Testis (tissue), 3 donors: ENCODE data around the gene ADGRD1. TPM values are rescaled to one million over a fixed set of nuclear protein-coding genes. Genes with fewer than 3 reads are reported as not detected.

Experiments
- DNase-seq: peaks from one replicate; pipeline ENCODE4 v3.0.0-alpha.2; 2019
- H3K27ac ChIP-seq, 2 donors: fragments of 200-600 bp; sonication (generic); one replicate each; pipeline ENCODE4 v1.5.1; 2019
- H3K27me3 ChIP-seq: fragments of 200-600 bp; sonication (generic); one replicate; pipeline ENCODE4 v1.5.1; 2019
- H3K36me3 ChIP-seq: fragments of 200-600 bp; sonication (generic); one replicate; pipeline ENCODE4 v1.5.1; 2017; ENCODE audit warnings: low read depth; ENCODE audit errors: missing control alignments
- H3K4me1 ChIP-seq: fragments of 200-600 bp; sonication (generic); one replicate; pipeline ENCODE4 v1.5.1; 2019
- H3K4me3 ChIP-seq, 2 donors: fragments of 200-600 bp; sonication (generic); one replicate each; pipeline ENCODE4 v1.5.1; 2017 to 2019
- H3K9me3 ChIP-seq: fragments of 200-600 bp; sonication (generic); one replicate; pipeline ENCODE4 v1.5.1; 2017
- CTCF ChIP-seq, 3 experiments: fragments of 450-650 bp in 2 of 3; fragments of 200-600 bp in 1 of 3; sonication (generic) in 1 of 3; IDR thresholded peaks; one replicate each; pipeline ENCODE4 v1.5.1; 2016 to 2019; ENCODE audit warnings: antibody characterized with exemption in 3 of 3, mild to moderate bottlenecking in 2 of 3, moderate library complexity in 1 of 3
- POLR2A ChIP-seq: fragments of 450-650 bp; IDR thresholded peaks from one replicate; pipeline ENCODE4 v1.6.1; 2017; ENCODE audit warnings: antibody characterized with exemption, mild to moderate bottlenecking, moderate library complexity
- WGBS, 2 donors: methylation state at CpG; one replicate each; pipeline ENCODE4 v1.1.5; 2018; 5-methylcytosine and 5-hydroxymethylcytosine counted together
- intact Hi-C: fragments of 100-400 bp; cut with DNase I; formaldehyde crosslinking; loops from one replicate; pipeline ENCODE4 v1.15.1; 2023; ENCODE audit warnings: low total_unique reads
- polyA plus RNA-seq: library from polyadenylated mRNA; stranded (reverse); fragments of 350-450 nt; fragmentation: Illumina TruSeq; extraction: RNeasy Lipid Tissue Mini Kit (QIAGEN cat#74804); gene quantifications from one replicate; pipeline ENCODE4 v1.2.3, GENCODE V29; 2014; ENCODE audit warnings: low read depth, low replicate concordance; ENCODE audit not compliant: insufficient read depth
- total RNA-seq, 2 donors: library from RNA; depleted of rRNA; stranded (reverse); fragments of >200 nt; gene quantifications; one replicate each; pipeline ENCODE4 v1.2.3, GENCODE V29; 2016

ADGRD1 gene
- total and polyA plus RNA-seq, 3 donors from 2014 or later, result 27.2 to 43.2 (median 42.8) TPM

DNA sequence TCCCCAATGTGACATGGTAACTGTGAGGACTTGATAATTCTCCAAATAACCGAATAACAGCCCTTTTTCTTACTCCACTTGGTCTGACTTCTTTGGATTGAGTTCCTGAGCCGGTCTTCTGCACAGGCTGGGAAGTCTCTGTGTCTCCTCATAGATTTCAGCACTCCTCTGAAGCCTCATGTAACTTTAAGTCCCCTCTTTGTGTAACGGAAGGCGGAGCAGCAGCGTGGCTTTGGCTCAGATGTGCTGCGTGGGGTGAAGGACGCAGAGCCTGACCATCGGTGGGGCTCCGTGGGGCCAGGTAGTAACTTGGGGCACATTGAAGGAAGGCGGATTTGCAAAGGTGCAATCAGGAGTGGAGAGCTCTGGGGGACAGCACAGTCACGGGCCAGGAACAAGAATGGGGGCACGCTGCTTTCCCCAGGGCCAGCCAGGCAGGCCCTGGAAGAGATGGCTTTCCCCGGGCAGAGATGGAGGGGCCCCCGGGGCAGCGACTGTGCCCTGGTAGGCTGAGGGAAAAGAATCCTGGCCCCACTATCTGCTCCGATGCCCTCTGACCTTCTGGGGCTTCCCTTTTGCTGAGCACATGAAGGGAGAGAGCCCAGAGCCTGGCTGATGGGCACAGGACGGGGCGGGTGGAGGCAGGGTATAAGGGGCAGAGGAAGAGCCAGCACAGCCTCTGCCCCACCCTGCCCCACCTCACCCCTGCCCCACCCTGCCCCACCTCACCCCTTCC lies 56.9 kb downstream of the ADGRD1 start:
- WGBS, 2 donors, result 86 to 88% methylated on average over 18 of the region's 18 CpGs
- DNase-seq, result no peak

DNA sequence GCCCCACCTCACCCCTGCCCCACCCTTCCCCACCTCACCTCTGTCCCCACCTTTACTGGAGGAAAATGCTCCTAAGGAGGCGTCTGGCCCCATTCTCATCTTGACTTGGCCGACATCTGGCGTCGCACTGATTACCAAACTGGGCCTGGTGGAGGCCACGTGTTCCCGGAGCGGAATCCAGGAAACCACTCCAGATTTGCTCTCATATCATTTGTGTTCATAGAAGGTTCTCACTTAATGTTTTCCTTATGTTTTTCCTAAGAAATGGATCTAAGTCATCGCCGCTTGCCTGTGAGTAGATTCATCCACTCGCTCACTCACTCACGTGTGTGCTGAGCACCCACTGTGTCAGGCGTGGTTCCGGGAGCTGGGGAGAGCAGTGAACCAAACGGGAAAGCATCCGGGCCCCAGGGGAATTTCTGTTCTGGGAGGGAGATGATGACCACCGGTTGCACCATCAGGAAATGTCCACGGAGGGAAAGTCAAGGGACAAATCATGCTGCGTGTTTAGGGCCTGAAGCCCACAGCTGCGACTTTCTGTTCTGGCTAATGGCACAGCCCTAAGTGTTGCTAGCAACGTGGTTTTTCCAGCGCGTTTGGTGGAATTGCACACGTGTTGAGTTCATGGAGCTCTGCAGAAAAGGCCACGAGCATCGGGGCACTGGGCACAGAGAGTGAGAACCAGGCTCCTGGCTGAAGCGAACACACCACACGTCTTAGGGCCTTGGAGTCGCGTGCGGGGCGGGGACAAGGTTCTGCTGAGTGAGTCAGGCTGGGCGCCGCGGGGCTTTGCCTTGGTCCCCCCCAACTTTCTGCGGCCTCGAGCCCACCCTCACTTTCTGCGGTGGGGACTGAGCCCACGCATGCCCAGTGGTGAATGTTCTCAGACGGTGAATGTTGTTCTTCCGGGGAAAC lies 57.7 kb downstream of the ADGRD1 start:
- intact Hi-C loops, result no loop called here
- H3K4me1 ChIP-seq, result peaks cover 9% of the 10 kb centered on the region
- DNase-seq, result no peak
- H3K36me3 ChIP-seq, result no peaks in the 10 kb centered on the region
- no peak overlapping the region for H3K27ac ChIP-seq
- H3K4me3 ChIP-seq, result no peak overlapping the region
- TF ChIP-seq POLR2A (no peak), CTCF (IDR thresholded peaks at IDR 0.05) (no peak)
- WGBS, 2 donors, result 92 to 93% methylated on average over 35 to 40 of the region's 40 CpGs
- H3K9me3 ChIP-seq, result no peaks in the 10 kb centered on the region
- H3K27me3 ChIP-seq, result no peaks in the 10 kb centered on the region

More for the DNA sequence above, 56.9 kb downstream of the ADGRD1 start:
- Histone ChIP-seq H3K36me3 (no peaks in the 10 kb centered on the region), H3K27me3 (no peaks in the 10 kb centered on the region), H3K4me1 (peaks cover 9% of the 10 kb centered on the region), H3K4me3 (no peak overlapping the region), H3K9me3 (no peaks in the 10 kb centered on the region), H3K27ac (no peak overlapping the region)
- TF ChIP-seq POLR2A, result no peak
- TF ChIP-seq CTCF (IDR thresholded peaks at IDR 0.05), result no peak
- intact Hi-C loops, result no loop called here

DNA sequence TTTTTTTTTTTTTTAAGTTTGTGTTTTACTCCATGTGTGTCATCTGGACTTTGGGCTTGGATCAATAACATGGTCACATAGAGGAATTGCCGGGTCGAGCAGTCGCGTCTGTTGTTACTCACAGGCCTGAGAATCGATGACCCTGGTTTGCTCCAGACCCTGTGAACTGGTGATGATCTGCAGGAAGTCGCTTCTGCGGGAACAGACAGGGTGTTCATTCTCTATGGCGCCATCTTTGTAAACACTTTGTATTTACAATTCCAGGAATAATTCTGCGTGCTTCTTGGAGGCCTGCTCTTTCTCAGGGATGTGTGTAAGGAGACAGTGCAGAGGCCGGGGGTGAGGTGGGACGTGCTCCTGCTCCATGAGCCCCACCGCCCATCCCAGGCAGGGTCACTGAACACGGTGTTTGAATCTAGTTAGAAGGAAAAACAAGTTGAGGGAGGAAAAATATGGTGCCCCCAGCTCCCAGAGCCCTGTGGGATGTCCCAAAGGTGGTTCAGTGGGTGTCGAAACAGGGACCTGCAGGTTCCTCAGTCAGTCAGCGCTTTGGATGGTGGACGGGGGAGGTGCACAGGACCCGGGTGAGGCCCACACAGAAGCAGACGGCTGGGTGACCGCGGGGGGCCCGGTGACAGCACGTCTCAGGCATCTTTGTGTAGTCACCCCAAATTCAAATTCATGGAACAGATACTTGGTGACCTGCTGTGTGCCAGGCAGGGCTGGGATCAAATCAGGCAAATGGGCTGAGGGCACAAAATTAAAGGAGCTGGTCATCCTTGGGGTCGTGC lies 58.8 kb downstream of the ADGRD1 start:
- no peak for DNase-seq
- no peaks in the 10 kb centered on the region for H3K36me3 ChIP-seq
- H3K27ac ChIP-seq, result no peak overlapping the region
- 93 to 94% methylated on average over 23 of the region's 23 CpGs for WGBS, 2 donors
- no peaks in the 10 kb centered on the region for H3K9me3 ChIP-seq
- intact Hi-C loops, result no loop called here
- TF ChIP-seq CTCF (IDR thresholded peaks at IDR 0.05), result no peak
- no peak for TF ChIP-seq POLR2A
- no peak overlapping the region for H3K4me3 ChIP-seq
- H3K27me3 ChIP-seq, result no peaks in the 10 kb centered on the region
- peaks cover 2% of the 10 kb centered on the region for H3K4me1 ChIP-seq

DNA sequence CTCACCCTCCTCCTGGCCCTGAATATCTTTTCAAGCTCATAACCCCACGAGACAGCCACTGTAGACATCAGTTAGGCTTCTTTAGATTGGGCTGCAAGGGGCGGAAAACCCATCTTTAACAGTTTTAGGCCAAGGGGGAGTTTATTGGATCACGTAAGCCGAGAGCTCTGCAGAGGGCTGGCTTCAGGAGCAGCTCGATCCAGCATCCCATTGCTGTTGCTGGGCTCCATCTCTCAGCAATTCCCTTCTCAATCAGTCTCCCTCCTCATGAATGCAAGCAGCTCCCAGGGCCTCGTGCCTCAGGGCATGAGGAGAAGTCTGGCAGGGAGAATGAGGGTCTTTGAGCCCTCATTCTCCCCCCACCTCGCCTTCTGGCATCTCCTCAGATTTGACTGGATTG lies 59.4 kb downstream of the ADGRD1 start:
- no peaks in the 10 kb centered on the region for H3K36me3 ChIP-seq
- H3K4me1 ChIP-seq, result no peaks in the 10 kb centered on the region
- no peaks in the 10 kb centered on the region for H3K27me3 ChIP-seq
- H3K9me3 ChIP-seq, result no peaks in the 10 kb centered on the region
- TF ChIP-seq POLR2A (no peak), CTCF (IDR thresholded peaks at IDR 0.05) (no peak)
- no peak overlapping the region for H3K27ac ChIP-seq
- WGBS, 2 donors, result 92 to 93% methylated on average over 7 of the region's 7 CpGs
- intact Hi-C loops, result no loop called here
- no peak overlapping the region for H3K4me3 ChIP-seq
- no peak for DNase-seq
